Brain pericyte (primary cell): ENCODE results near the gene CSNK1D.

Experiments used
- DNase-seq: peaks from one replicate; pipeline ENCODE4 v3.0.0-alpha.2; 2012; ENCODE audit warnings: low read depth, low spot score

CSNK1D gene

GRCh38 chr17:82240506-82241182 lies 32.9 kb downstream of the CSNK1D start:
- DNase-seq, result no peak

GRCh38 chr17:82239926-82240505 lies 33.5 kb downstream of the CSNK1D start:
- DNase-seq, result no peak

GRCh38 chr17:82239401-82239925 lies 34.0 kb downstream of the CSNK1D start:
- no peak for DNase-seq

GRCh38 chr17:82238472-82239201 lies 34.9 kb downstream of the CSNK1D start:
- DNase-seq, result no peak

- DNase-seq, result no peak
Observed at GRCh38 chr17:82237746-82238471, 35.6 kb downstream of the CSNK1D start.

GRCh38 chr17:82237083-82237745 lies 36.3 kb downstream of the CSNK1D start:
- no peak for DNase-seq

GRCh38 chr17:82236142-82236971 lies 37.1 kb downstream of the CSNK1D start:
- peak; percentile 65 for DNase-seq

GRCh38 chr17:82235775-82236141 lies 37.7 kb downstream of the CSNK1D start:
- DNase-seq, result no peak

- no peak for DNase-seq
Observed at GRCh38 chr17:82235056-82235774, 38.3 kb downstream of the CSNK1D start.

GRCh38 chr17:82234211-82235055 lies 39.1 kb downstream of the CSNK1D start:
- DNase-seq, result no peak

- no peak for DNase-seq
Observed at GRCh38 chr17:82232876-82233785, 40.4 kb downstream of the CSNK1D start.

GRCh38 chr17:82232322-82232820 lies 41.1 kb downstream of the CSNK1D start:
- DNase-seq, result no peak

GRCh38 chr17:82231562-82232321 lies 41.8 kb downstream of the CSNK1D start:
- DNase-seq, result no peak

- DNase-seq, result no peak
Observed at GRCh38 chr17:82231312-82231561, 42.3 kb downstream of the CSNK1D start.

GRCh38 chr17:82230609-82231311 lies 42.7 kb downstream of the CSNK1D start:
- no peak for DNase-seq

- no peak for DNase-seq
Observed at GRCh38 chr17:82229698-82230608, 43.5 kb downstream of the CSNK1D start.
